Suprapubic skin (tissue), 4 donors: ENCODE data around the gene CCDC158.

ENCODE experiments used
- CTCF ChIP-seq, 2 donors: fragments of 200-600 bp in 1 of 2; fragments of 450-650 bp in 1 of 2; sonication (generic) in 1 of 2; IDR thresholded peaks; one replicate each; pipeline ENCODE4 v1.5.1; 2016 to 2019; ENCODE audit warnings: antibody characterized with exemption in 2 of 2, mild to moderate bottlenecking in 1 of 2, moderate library complexity in 1 of 2
- EP300 ChIP-seq: sonication (generic); formaldehyde crosslinking; IDR thresholded peaks from one replicate; pipeline ENCODE4 v1.6.1; 2017; ENCODE audit warnings: antibody characterized with exemption
- POLR2A ChIP-seq, 2 donors: fragments of 450-650 bp; IDR thresholded peaks; one replicate each; pipeline ENCODE4 v1.6.1; 2017; ENCODE audit warnings: antibody characterized with exemption in 2 of 2, mild to moderate bottlenecking in 2 of 2, moderate library complexity in 2 of 2
- POLR2AphosphoS5 ChIP-seq, 3 donors: sonication (generic); formaldehyde crosslinking; IDR thresholded peaks; one replicate each; pipeline ENCODE4 v1.6.1; 2017; ENCODE audit warnings: antibody characterized with exemption in 3 of 3

GRCh38 chr4:76271248-76271647 lies 149.7 kb downstream of the CCDC158 start:
- TF ChIP-seq CTCF (IDR thresholded peaks at IDR 0.05): no peak
- TF ChIP-seq EP300: no peak
- no peak for TF ChIP-seq POLR2A (IDR thresholded peaks at IDR 0.05)
- no peak for TF ChIP-seq POLR2AphosphoS5 (IDR thresholded peaks at IDR 0.05)
